HL-60 (cell line): Measurements from ENCODE around the gene PURA.

ENCODE experiments used
- CTCF ChIP-seq: IDR thresholded peaks from one replicate; pipeline ENCODE4 v1.5.1; 2011; ENCODE audit warnings: low read length, control low read depth, inconsistent platforms; ENCODE audit not compliant: insufficient read depth
- REST ChIP-seq: IDR thresholded peaks from 2 replicates; pipeline ENCODE4 v1.6.1; 2012; ENCODE audit warnings: low read depth; ENCODE audit not compliant: insufficient replicate concordance

GRCh38 chr5:140172483-140172882 lies 58.6 kb downstream of the PURA start:
- no peak for TF ChIP-seq CTCF
- no peak for TF ChIP-seq REST
